HG03108 (cell line): ENCODE measurements around the gene NEB.
"Not testable (repeated sequence)": the region's sequence is repeated elsewhere in the genome, so short reads cannot be mapped to it uniquely, and the experiment has no call there.

Source experiments
- ATAC-seq: cut with Tn5 transposase; IDR thresholded peaks from one replicate; pipeline ENCODE4 v1.9.1; 2021; ENCODE audit warnings: moderate library complexity; ENCODE audit not compliant: unreplicated experiment

NEB gene

DNA sequence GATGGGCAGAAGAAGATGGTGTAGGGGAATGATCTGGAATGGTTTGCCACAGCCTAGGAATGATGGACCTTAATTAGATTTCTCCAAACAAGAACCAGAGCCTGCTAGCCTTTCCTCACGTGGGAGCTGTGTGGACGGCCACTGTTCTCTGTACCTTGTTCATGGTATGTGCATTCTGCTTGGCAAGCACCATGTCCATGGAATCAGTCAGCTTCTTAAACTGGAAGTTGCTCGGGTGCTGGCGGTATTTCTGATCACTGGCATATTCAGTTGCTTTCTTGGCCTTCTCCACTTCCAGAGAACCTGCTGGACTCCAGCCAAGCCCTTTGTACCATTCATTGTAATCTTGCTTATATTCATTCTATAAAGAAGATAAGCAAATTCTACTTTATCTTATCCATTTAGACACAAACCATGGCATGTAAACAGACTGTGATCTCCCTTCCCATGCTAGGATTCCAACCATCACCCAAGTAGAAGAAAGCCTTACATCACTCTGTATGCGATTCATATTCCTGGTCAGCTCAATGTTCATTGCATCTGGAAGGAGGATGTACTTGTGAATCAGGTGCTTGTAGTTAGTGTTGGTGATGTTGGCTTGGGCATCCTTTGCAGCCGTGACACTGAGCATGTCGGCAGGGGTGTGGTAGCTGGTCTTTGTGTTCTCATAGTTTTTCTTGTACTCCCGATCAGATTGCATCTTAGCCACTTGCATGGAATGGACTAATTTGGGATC lies 78.4 kb downstream of the NEB start:
- no peak for ATAC-seq

DNA sequence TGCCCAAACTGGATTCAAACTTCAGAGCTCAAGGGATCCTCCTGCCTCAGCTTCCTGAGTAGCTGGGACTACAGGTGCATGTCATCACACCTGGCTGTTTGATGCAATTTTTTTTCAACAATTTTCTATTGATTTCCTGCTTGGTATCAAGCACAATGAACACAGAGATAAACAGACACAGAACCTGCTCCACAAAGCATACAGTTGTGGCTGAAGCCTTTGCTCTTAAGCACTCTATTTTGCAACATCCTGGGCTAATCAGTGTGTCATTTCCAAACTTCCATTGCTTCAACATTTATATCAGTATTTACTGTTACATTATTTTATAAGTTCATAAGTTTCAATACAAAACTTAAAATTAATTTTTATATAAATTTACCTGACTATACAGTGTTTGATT lies 79.4 kb downstream of the NEB start:
- ATAC-seq: no peak

DNA sequence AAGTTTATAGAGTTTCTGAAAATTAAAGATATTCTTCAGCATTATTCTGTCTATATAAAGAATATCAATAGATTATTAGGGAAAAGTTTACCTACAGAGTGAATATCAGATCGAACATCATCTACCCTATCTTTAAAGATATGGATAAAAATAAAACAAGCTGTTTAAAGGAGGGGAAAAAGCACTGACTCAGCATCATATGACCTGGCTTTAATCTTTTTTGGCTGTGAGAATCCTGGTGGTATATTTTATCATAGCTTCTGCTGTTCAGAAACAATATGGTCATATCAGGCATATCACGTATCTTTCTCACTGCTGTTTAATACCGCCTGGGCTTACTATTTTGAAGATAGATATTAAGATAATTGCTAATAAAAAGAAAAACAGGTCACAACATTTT lies 80.2 kb downstream of the NEB start:
- no peak for ATAC-seq

DNA sequence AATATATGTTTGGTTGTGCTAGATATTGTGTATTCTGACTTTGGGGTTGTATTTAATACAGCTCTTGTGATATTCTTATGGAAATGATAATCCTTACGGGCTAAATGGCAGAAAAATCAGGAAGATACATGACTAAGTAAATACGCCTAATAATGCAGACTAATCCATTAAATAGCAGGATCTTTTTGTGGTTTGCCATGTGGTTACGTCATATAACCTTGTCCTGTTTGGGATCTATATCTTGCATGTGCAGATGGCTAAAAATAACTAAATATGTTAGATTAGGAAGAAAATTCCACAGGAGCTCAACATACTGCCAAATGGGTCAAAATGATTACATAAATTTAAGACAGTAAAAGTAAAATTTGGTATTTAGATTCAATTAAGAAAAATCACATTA lies 83.0 kb downstream of the NEB start:
- no peak for ATAC-seq

DNA sequence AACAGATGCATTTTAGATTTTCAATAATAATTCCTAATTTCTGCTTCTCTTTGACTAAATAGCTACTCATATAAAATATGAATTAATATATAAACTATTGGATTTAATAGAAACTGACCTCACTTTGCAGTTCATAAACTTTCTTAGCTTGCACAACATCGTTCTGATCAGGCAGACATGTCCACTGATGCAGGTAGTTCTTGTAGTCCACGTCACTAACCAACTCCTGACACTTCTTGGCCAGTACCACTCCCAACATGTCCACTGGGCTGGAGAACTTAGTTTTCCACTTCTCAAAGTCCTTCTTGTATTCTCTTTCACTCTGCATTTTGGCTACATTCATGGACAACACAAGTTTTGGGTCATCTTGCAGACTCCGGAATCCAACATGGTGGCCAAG lies 83.8 kb downstream of the NEB start:
- no peak for ATAC-seq

DNA sequence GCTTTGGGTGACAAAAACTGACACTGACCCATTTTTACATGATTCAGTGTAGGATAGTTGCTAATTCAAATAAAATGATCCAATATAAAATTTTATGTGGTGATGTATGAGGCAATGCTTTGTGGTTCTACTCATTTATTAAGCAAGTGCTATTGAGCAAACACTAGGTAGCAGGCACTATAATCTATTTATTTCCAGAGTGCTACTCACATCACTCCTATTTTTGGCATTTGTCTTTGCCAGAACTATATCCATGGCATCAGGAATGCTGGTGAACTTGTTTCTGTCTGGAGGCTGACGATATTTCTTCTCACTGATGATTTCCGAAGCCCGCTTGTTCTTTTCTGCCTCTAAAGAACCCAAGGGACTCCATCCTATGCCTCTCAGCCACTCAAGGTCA lies 84.3 kb downstream of the NEB start:
- ATAC-seq: no peak

DNA sequence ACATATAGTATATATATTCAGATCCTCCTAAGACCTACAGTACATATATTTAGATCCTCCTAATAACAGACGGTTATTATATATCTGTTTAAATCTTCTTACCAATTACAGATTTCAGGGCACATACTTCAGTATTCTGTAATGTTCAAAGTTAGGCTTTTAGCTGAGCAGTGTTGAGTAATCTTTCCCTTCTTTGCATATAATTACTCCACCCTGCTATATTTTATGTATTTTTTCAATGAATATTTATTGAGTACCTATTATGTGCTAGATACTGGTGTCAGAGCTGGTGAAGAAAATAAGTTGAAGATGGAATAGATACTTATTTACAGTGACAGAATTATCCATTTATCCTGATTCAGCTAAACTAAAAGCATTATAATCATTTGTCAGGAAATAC lies 84.9 kb downstream of the NEB start:
- no peak for ATAC-seq

DNA sequence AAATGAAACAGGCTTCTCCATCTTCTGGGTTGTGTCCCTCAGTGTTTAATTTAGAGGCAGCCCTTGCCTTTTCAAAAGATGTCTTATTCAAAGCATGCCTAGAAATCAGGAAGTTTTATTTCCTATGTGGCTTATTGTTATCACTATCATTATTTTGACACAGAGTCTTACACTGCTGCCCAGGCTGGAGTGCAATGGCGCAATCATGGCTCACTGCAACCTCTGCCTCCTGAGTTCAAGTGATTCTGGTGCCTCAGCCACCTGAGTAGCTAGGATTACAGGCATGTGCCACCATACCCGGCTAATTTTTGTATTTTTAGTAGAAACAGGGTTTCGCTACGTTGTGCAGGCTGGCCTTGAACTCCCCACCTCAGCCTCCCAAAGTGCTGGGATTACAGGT lies 87.8 kb downstream of the NEB start:
- ATAC-seq: not testable (repeated sequence)

DNA sequence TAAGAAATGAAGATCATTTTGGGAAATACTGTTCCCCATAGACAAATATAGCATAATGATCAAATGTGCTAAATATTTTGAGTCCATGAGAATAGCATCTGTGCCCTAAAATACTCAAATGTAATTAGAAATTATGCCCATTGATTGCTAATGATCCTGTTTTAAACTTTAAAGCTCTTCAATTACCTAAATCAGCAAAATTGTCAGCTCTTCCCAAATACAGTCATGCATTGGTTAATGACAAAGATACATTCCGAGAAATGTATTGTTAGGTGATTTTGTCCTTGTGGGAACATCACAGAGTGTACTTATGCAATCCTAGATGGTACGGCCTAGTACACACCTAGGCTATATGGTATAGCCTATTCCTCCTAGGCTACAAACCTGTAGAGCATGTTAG lies 89.7 kb downstream of the NEB start:
- ATAC-seq: no peak

DNA sequence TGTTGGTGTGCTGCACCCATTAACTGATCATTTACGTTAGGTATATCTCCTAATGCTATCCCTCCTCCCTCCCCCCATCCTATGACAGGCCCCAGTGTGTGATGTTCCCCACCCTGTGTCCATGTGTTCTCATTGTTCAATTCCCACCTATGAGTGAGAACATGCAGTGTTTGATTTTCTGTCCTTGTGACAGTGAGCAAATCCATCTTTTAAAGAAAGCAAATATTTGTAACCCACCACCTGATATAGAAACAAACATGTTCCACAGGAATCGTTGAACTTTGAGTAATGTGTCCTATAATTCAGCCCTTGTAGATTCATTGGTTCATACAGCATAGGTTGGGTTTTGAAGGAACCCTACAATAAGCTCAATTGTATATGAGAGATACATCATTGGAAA lies 92.4 kb downstream of the NEB start:
- ATAC-seq: not testable (repeated sequence)

DNA sequence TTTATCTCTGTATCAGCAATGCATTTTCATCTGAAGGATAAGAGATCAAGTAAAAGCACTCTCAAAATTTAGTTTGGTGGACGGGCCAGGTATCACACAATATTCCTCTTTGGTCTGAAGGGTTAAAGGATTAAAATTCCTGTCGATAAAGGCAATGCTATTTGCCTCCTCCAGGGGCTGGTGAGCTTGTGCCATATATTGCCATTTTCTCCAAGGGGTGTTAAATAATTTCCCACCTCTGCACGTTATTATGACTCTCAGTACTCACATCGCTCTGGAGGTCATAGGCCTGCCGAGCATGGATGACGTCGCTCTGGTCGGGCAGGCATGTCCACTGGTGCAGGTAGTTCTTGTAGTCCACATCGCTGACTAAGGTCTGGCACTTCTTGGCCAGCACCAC lies 94.2 kb downstream of the NEB start:
- no peak for ATAC-seq

DNA sequence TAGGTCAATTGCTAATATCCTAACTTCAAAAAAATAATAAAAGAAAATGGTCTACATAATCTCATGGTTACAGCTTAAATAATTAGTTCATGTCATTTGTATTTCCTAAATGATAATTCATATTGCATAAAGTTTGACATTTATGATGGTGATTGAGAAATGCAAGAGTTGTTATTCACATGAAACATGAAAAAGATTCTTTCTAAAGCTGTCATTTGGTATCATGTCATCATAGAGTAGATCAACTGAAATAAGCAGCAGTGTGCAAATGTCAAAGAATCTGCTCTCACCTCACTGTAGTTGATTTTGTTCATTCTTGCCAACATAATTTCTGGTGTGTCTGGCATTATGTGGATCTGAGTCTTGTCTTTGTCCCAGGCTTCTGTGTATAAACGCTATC lies 95.3 kb downstream of the NEB start:
- no peak for ATAC-seq

DNA sequence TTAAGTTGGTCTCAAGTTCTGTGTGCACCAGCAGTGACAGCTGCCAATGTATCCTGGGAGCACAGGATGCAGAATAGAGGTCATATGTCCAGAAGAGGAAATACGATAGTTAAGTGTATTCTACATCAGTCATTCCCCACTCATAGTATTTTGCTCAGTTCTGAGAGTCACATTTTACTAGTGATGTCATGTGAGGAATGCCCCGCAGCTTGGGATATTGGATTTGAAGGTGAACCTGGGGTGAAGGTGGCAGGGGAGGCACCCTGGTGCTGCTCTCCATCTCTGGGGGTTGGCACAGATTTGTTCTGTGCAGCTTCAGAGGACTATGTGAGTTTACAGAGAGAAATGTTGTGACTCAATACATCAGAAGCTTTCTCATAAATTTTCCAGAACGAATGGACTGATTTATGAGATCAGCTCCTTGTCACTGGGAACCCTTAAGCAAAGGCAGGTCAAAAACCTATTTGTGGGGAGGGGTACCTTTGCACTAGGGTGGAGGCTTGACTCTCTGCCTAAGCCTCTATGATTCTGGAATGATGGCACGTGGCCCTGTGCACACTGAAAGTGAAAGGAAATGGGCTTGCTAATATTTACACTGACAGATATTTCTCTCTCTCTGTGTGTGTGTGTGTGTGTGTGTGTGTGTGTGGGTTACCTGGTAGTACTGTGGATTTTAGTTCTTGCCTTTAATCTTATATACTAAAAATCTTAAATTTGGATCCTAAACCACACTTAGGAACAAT lies 95.9 kb downstream of the NEB start:
- no peak for ATAC-seq

DNA sequence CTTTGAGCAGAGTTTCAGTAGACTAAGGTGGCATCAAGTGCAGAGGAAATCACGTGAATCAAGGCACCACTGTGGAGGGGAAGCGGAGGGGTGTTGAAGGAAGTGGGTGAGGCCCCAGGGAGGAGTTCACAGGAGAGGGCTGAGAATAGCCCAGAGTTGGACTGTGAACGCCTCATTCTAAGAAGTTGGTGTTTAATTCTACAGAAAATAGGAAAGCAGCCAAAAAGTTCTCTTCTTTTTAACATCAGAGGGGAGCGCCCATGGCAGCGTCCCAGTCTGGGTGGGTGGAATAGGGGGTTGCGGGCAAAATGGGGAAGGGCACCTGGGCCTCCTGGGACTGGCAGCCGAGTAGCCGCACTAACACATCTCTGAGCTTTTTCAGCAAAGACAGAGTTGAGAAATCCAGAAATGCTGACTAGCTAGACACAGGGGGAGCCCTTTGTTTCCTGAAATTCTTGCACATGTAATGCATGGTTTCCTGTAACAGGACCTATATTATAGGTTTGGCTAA lies 97.0 kb downstream of the NEB start:
- ATAC-seq: peak; percentile 71

DNA sequence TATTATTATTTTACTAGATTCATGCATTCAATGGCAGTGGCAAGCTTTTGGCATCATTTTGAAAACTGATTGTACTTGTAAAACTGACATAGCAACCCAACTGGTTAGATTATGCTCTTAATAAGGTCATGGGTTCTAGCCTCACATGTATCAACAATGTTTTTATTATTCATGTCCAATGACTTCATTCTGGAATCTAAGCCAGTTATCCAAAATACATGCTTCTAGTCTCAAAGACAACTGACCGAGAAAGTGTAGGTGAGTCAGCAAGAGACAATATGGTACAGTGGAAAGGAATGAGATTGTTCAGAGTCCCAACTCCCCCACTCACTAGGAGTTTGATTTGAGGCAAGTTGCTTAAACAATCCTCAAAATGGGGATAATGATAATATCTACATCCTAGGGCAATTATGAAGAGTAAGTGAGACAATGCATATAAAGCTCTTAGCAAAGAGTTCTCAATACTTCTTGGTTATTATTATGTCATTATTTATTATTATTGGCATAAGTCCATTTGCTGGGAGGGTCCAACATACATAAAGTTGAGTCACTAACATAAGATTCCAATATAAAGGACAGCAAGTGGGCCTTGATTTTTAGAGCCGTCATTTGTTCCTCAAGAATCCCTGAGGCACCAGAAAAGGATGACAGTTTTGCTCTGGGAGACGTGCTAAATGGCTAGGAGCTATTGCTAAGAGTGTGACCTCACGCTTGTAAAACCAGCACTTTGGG lies 99.4 kb downstream of the NEB start:
- no peak for ATAC-seq

DNA sequence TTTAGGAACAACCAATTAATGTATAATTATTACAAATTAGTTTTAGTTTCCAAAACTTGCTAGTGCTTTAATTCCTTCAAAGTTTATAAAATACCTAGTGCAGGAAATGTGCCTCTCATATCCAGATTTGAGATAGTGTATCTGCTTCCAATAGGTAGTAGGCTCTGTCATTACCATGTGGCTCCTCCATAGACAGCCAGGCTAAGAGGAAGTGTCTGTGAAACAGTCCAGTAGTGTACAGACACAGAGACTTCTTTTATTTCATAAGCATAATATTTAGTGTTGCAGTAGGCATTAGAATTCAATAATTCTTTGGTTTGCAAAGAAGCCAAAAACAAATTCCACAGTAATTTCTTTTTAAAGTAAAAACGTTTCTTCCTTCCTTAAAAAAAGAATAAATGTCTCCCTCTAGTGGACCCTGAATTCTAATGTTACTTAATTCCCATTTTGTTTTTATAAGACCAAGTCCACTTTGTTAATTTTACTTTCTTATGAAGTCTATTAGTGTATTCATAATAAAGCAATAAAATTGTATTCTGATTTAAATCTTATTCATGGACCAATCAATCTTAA lies 101.2 kb downstream of the NEB start:
- no peak for ATAC-seq

DNA sequence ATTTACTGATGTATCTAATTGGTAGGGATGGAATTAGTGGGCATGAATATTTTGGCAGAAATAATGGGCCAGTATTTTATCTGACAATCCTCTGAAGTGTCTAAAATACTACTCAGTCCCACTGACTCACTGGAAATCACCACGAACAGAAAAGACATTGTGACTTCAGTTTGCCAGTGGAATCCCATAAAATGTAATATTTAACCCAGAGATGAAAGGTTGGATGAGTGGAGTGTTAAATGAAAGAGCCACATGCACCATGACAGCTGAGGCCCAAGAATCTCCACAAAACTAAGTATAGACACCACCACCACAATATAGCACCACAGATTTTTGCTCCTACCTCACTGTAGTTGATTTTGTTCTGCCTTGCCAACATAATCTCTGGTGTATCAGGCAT lies 103.9 kb downstream of the NEB start:
- no peak for ATAC-seq

DNA sequence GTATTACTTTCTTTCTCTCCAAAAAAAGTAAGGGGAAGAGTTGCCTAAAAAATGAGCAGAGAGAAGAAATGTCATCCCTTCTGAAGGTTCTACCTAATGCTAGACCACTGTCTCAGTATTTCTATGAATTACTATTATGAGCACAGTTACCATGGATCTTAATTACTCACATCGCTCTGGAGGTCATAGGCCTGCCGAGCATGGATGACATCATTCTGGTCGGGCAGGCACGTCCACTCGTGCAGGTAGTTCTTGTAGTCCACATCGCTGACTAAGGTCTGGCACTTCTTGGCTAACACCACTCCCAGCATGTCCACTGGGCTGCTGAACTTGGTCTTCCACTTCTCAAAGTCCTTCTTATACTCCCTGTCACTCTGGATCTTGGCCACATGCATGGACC lies 106.9 kb downstream of the NEB start:
- no peak for ATAC-seq

DNA sequence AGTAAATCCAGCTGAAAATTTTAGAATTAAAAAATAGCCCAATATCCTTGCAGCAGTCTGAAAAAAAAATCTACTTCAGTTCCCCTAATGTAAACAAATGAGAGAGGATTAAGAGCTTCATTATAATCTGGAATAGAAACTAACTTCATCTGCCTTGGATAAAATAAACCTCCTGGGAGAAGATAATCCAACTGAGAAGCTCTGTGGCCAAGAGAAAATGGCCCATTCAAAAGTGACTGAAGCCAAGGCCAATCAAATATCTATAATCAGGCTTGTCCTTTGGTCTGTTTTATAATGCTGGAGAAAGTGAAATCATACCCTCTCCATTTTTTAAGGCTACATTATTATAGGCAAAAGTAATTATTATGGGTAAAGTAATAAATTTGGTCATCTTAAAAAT lies 110.0 kb downstream of the NEB start:
- ATAC-seq: no peak

DNA sequence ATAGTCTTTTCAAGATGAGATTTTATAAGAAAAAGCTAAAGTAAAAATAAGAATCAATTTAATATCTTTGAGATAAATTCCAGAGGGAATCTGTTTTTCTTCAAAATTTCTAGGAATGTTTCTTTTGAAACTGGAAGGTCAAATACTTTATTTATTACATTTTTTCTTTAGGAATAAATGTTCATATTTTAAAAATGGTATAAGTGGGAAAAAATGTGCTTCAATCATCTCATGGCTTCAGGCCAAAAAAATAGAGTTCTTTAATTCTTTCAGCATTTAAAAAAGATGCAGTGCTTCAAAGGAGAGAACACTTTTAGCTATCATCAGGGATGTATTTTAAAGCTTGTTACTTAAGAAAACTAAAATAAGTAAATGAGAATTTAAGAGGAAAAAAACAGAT lies 110.6 kb downstream of the NEB start:
- ATAC-seq: no peak

DNA sequence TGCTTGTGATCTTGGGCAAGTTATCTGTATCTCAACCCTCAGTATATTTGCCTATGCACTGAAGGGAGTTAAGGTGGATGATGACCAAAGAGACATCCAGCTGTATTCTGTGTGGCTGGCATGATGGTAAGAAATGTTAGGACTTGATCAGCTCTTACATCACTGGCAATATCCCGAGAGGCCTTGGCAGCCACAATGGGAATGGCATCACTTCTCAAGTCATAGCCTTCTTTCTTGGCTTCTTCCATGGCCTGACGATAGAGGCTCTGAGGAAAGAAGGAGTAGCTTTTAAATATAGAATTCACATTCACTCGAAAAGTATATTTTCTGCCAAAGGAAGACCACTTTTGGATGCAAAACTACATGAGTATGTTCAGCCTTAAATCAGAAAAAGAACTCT lies 113.5 kb downstream of the NEB start:
- ATAC-seq: no peak
